Neuronal stem cell (in vitro differentiated cells): ENCODE measurements around the gene TECPR2.
"Not testable (repeated sequence)": the region's sequence is repeated elsewhere in the genome, so short reads cannot be mapped to it uniquely, and the experiment has no call there.

Source experiments
- DNase-seq: peaks from one replicate; pipeline ENCODE4 v3.0.0-alpha.2; 2013; ENCODE audit warnings: low spot score
- H2AFZ ChIP-seq: one replicate; pipeline ENCODE4 v1.6.1; 2013; ENCODE audit warnings: mild to moderate bottlenecking, low read length, inconsistent platforms
- H2AK5ac ChIP-seq: 2 replicates; pipeline ENCODE4 v1.6.1; 2013; ENCODE audit warnings: low read depth, mild to moderate bottlenecking, inconsistent platforms, low read length, moderate library complexity, mixed read lengths
- H2BK120ac ChIP-seq: 2 replicates; pipeline ENCODE4 v1.6.1; 2013; ENCODE audit warnings: low read depth, mild to moderate bottlenecking, inconsistent platforms, low read length, moderate library complexity, mixed read lengths
- H2BK12ac ChIP-seq: one replicate; pipeline ENCODE4 v1.6.1; 2013; ENCODE audit warnings: low read length, inconsistent platforms
- H2BK15ac ChIP-seq: 2 replicates; pipeline ENCODE4 v1.6.1; 2013; ENCODE audit warnings: mild to moderate bottlenecking, low read length, inconsistent platforms, mixed read lengths
- H2BK5ac ChIP-seq: one replicate; pipeline ENCODE4 v1.6.1; 2013; ENCODE audit warnings: inconsistent platforms, mild to moderate bottlenecking, low read length, moderate library complexity
- H3K14ac ChIP-seq: one replicate; pipeline ENCODE4 v1.6.1; 2013; ENCODE audit warnings: low read length, inconsistent platforms
- H3K18ac ChIP-seq: 2 replicates; pipeline ENCODE4 v1.6.1; 2013; ENCODE audit warnings: low read length, inconsistent platforms
- H3K23ac ChIP-seq: 2 replicates; pipeline ENCODE4 v1.6.1; 2013; ENCODE audit warnings: low read depth, mild to moderate bottlenecking, mixed read lengths, low read length, inconsistent platforms; ENCODE audit not compliant: poor library complexity
- H3K27ac ChIP-seq: replicated peaks from 3 replicates; pipeline ENCODE4 v1.5.1; 2013; ENCODE audit warnings: low read length, inconsistent platforms
- H3K27me3 ChIP-seq, 3 experiments: 2 replicates each; pipeline ENCODE4 v1.6.1; 2013; ENCODE audit warnings: low read length in 3 of 3, mild to moderate bottlenecking in 2 of 3, inconsistent platforms in 1 of 3, low read depth in 1 of 3, mixed read lengths in 1 of 3, moderate library complexity in 1 of 3; ENCODE audit not compliant: control insufficient read depth in 3 of 3, insufficient read depth in 3 of 3
- H3K36me3 ChIP-seq, 2 donors: replicated peaks in 1 of 2; 2 replicates each; pipeline ENCODE4 v1.6.1; 2013; ENCODE audit warnings: low read length in 2 of 2; ENCODE audit not compliant: control insufficient read depth in 2 of 2, insufficient read depth in 2 of 2
- H3K4ac ChIP-seq: 2 replicates; pipeline ENCODE4 v1.6.1; 2013; ENCODE audit warnings: inconsistent platforms, mild to moderate bottlenecking, low read length, moderate library complexity
- H3K4me1 ChIP-seq, 2 donors: 1 replicate in 1 of 2; 2 replicates in 1 of 2; pipeline ENCODE4 v1.6.1; 2013; ENCODE audit warnings: low read length in 2 of 2, low read depth in 1 of 2; ENCODE audit not compliant: control insufficient read depth in 2 of 2, insufficient read depth in 1 of 2
- H3K4me2 ChIP-seq: one replicate; pipeline ENCODE4 v1.6.1; 2013; ENCODE audit warnings: mild to moderate bottlenecking, low read length, inconsistent platforms; ENCODE audit not compliant: insufficient read depth, poor library complexity, severe bottlenecking
- H3K4me3 ChIP-seq, 2 donors: 2 replicates each; pipeline ENCODE4 v1.5.1; 2013; ENCODE audit warnings: low read length in 2 of 2, mild to moderate bottlenecking in 2 of 2, inconsistent platforms in 1 of 2, moderate library complexity in 1 of 2
- H3K79me1 ChIP-seq: one replicate; pipeline ENCODE4 v1.6.1; 2013; ENCODE audit warnings: low read depth, mild to moderate bottlenecking, inconsistent platforms, low read length, moderate library complexity
- H3K9ac ChIP-seq: one replicate; pipeline ENCODE4 v1.6.1; 2013; ENCODE audit warnings: mild to moderate bottlenecking, low read depth, low read length, inconsistent platforms; ENCODE audit not compliant: poor library complexity
- H3K9me3 ChIP-seq, 2 donors: replicated peaks in 1 of 2; 2 replicates each; pipeline versions ENCODE3 to v1.6.1; 2013; ENCODE audit warnings: low read length in 2 of 2, mild to moderate bottlenecking in 2 of 2, inconsistent platforms in 1 of 2, low read depth in 1 of 2, mixed read lengths in 1 of 2, moderate library complexity in 1 of 2; ENCODE audit not compliant: control insufficient read depth in 2 of 2, insufficient read depth in 1 of 2
- H4K8ac ChIP-seq: one replicate; pipeline ENCODE4 v1.6.1; 2013; ENCODE audit warnings: low read depth, mild to moderate bottlenecking, inconsistent platforms, low read length, moderate library complexity
- H4K91ac ChIP-seq: one replicate; pipeline ENCODE4 v1.6.1; 2013; ENCODE audit warnings: low read length, low read depth, mild to moderate bottlenecking, inconsistent platforms; ENCODE audit not compliant: poor library complexity
- WGBS, 2 donors: extraction: QIAGEN DNeasy Blood & Tissue Kit; methylation state at CpG; one replicate each; pipeline ENCODE4 v1.1.7; 2013; ENCODE audit warnings: missing lambda C conversion rate in 2 of 2, mixed read lengths in 1 of 2; ENCODE audit not compliant: insufficient read length in 2 of 2, insufficient replicate concordance in 1 of 2; ENCODE audit errors: extremely low coverage in 2 of 2; 5-methylcytosine and 5-hydroxymethylcytosine counted together

The TECPR2 gene

GRCh38 chr14:102540315-102541028, 177.7 kb downstream of the TECPR2 start:
- Histone ChIP-seq H3K27me3 (peaks cover 8 to 26% (median 16%) of the 10 kb centered on the region in 3 experiments), H2AK5ac (peak overlapping the region; percentile 28), H3K14ac (no peak overlapping the region), H2AFZ (peak overlapping the region; percentile 79), H3K4ac (no peak overlapping the region), H3K18ac (peak overlapping the region; percentile 74), H2BK120ac (peak overlapping the region; percentile 61), H4K91ac (no peak overlapping the region), H3K9ac (no peak overlapping the region), H2BK12ac (peak overlapping the region; percentile 63), H2BK15ac (peak overlapping the region; percentile 96), H3K27ac (no peak overlapping the region), H3K4me2 (no peak overlapping the region), H3K23ac (no peak overlapping the region), H2BK5ac (no peak overlapping the region), H3K36me3 (no peaks in the 10 kb centered on the region), H3K9me3 (peaks cover 0 to 2% of the 10 kb centered on the region in 2 donors), H3K4me3 (no peak overlapping the region), H4K8ac (no peak overlapping the region), H3K79me1 (no peaks in the 10 kb centered on the region), H3K4me1 (peaks cover 6 to 13% of the 10 kb centered on the region in 2 donors)
- no peak for DNase-seq
- WGBS, 2 donors = no CpG with 5 or more reads among the region's 29 CpGs

- H3K4me1 ChIP-seq = peaks cover 6 to 14% of the 10 kb centered on the region in 2 donors
- H3K4ac ChIP-seq, H3K9ac ChIP-seq, H3K9me3 ChIP-seq, DNase-seq, H3K79me1 ChIP-seq, H3K14ac ChIP-seq, H3K27ac ChIP-seq, H3K4me3 ChIP-seq, H2BK5ac ChIP-seq, H3K36me3 ChIP-seq, H3K4me2 ChIP-seq, H4K91ac ChIP-seq, H3K23ac ChIP-seq: not testable (repeated sequence)
- peak overlapping the region; percentile 79 for H2AFZ ChIP-seq
- peak overlapping the region; percentile 74 for H3K18ac ChIP-seq
- peak overlapping the region; percentile 28 for H2AK5ac ChIP-seq
- peak overlapping the region; percentile 63 for H2BK12ac ChIP-seq
- H3K27me3 ChIP-seq = peaks cover 8 to 32% (median 22%) of the 10 kb centered on the region in 3 experiments
- no CpG with 5 or more reads among the region's 14 CpGs for WGBS, 2 donors
- H4K8ac ChIP-seq = peak overlapping the region; percentile 43
- H2BK120ac ChIP-seq = peak overlapping the region; percentile 35
- peak overlapping the region; percentile 96 for H2BK15ac ChIP-seq
Observed at GRCh38 chr14:102541029-102541491, 178.3 kb downstream of the TECPR2 start.

- H3K4me1 ChIP-seq = peaks cover 6 to 14% of the 10 kb centered on the region in 2 donors
- H2AK5ac ChIP-seq = no peak overlapping the region
- H3K79me1 ChIP-seq = no peaks in the 10 kb centered on the region
- no peaks in the 10 kb centered on the region for H3K9me3 ChIP-seq
- no peak overlapping the region for H3K4me2 ChIP-seq
- peaks cover 8 to 34% (median 23%) of the 10 kb centered on the region in 3 experiments for H3K27me3 ChIP-seq
- WGBS, 2 donors = no CpG with 5 or more reads among the region's 10 CpGs
- H4K91ac ChIP-seq = no peak overlapping the region
- no peak overlapping the region for H2BK120ac ChIP-seq
- H3K9ac ChIP-seq = no peak overlapping the region
- no peak overlapping the region for H2AFZ ChIP-seq
- H2BK5ac ChIP-seq = no peak overlapping the region
- no peak overlapping the region for H3K4ac ChIP-seq
- no peak overlapping the region for H3K23ac ChIP-seq
- no peaks in the 10 kb centered on the region for H3K36me3 ChIP-seq
- H3K4me3 ChIP-seq = no peak overlapping the region
- no peak overlapping the region for H3K18ac ChIP-seq
- H4K8ac ChIP-seq = no peak overlapping the region
- H2BK15ac ChIP-seq = no peak overlapping the region
- H3K14ac ChIP-seq = no peak overlapping the region
- H3K27ac ChIP-seq = no peak overlapping the region
- DNase-seq = no peak
- H2BK12ac ChIP-seq = no peak overlapping the region
Observed at GRCh38 chr14:102541771-102542170, 179.0 kb downstream of the TECPR2 start.

- peak overlapping the region; percentile 45 for H3K4me2 ChIP-seq
- no CpG with 5 or more reads among the region's 43 CpGs for WGBS, 2 donors
Observed at GRCh38 chr14:102544046-102544746, 181.5 kb downstream of the TECPR2 start.

More at GRCh38 chr14:102544046-102544746, 181.5 kb downstream of the TECPR2 start:
- H2BK15ac ChIP-seq = peak overlapping the region; percentile 96
- H3K79me1 ChIP-seq = no peaks in the 10 kb centered on the region
- H2AFZ ChIP-seq = peak overlapping the region; percentile 62
- H3K4ac ChIP-seq = no peak overlapping the region
- no peak overlapping the region for H3K9ac ChIP-seq
- no peak overlapping the region for H3K27ac ChIP-seq
- H3K27me3 ChIP-seq = peaks cover 8 to 36% (median 23%) of the 10 kb centered on the region in 3 experiments
- H3K23ac ChIP-seq = no peak overlapping the region
- no peaks in the 10 kb centered on the region for H3K9me3 ChIP-seq
- no peak overlapping the region for H2BK12ac ChIP-seq
- peak overlapping the region; percentile 67 for H2BK120ac ChIP-seq
- H2AK5ac ChIP-seq = peak overlapping the region; percentile 84
- peak overlapping the region; percentile 92 for H4K8ac ChIP-seq
- H2BK5ac ChIP-seq = no peak overlapping the region
- no peaks in the 10 kb centered on the region for H3K36me3 ChIP-seq
- no peak for DNase-seq
- H3K14ac ChIP-seq = peak overlapping the region; percentile 21
- H3K4me1 ChIP-seq = peaks cover 6 to 14% of the 10 kb centered on the region in 2 donors
- peak overlapping the region; percentile 93 for H3K18ac ChIP-seq
- H4K91ac ChIP-seq = no peak overlapping the region
- no peak overlapping the region for H3K4me3 ChIP-seq
